Measurements from ENCODE around the gene ZNF880.

GRCh38 chr19:52391135-52391534, 21.4 kb downstream of the ZNF880 start:
- TF ChIP-seq POLR2AphosphoS5 (IDR thresholded peaks at IDR 0.05; ENCODE audit: low read depth, low read length) (no peak), SIN3A (IDR thresholded peaks at IDR 0.05; ENCODE audit: borderline replicate concordance, insufficient read depth, low read depth, low read length) (no peak)

Measured in Panc1 (cell line).